Stomach (tissue), 9 donors: ENCODE data around the gene OPHN1. TPM values are rescaled to one million over a fixed set of nuclear protein-coding genes. Genes with fewer than 3 reads are reported as not detected.
"Not testable (repeated sequence)": the region's sequence is repeated elsewhere in the genome, so short reads cannot be mapped to it uniquely, and the experiment has no call there.

ENCODE experiments used
- DNase-seq, 2 donors: peaks; one replicate each; pipeline versions ENCODE4 v3.0.0 to v3.0.0-alpha.2; 2013 to 2019
- H3K27ac ChIP-seq, 5 donors: fragments of 200-600 bp in 4 of 5; sonication (generic) in 4 of 5; one replicate each; pipeline ENCODE4 v1.5.1; 2013 to 2019; ENCODE audit warnings: mild to moderate bottlenecking in 1 of 5, moderate library complexity in 1 of 5
- H3K27me3 ChIP-seq, 3 donors: fragments of 200-600 bp; sonication (generic); one replicate each; pipeline ENCODE4 v1.5.1; 2017 to 2019; ENCODE audit warnings: mixed run types in 1 of 3
- H3K36me3 ChIP-seq, 4 donors: fragments of 200-600 bp; sonication (generic); 1 replicate in 3 of 4; 2 replicates in 1 of 4; pipeline ENCODE4 v1.5.1; 2016 to 2019
- H3K4me1 ChIP-seq, 4 donors: fragments of 200-600 bp; sonication (generic); one replicate each; pipeline ENCODE4 v1.5.1; 2016 to 2019
- H3K4me3 ChIP-seq, 4 donors: fragments of 200-600 bp; sonication (generic) in 3 of 4; one replicate each; pipeline ENCODE4 v1.5.1; 2016 to 2019; ENCODE audit warnings: mild to moderate bottlenecking in 1 of 4
- H3K9me3 ChIP-seq, 4 donors: fragments of 200-600 bp; sonication (generic); one replicate each; pipeline ENCODE4 v1.5.1; 2016 to 2019
- CTCF ChIP-seq, 7 experiments: fragments of 450-650 bp in 4 of 7; fragments of 200-600 bp in 3 of 7; sonication (generic) in 3 of 7; IDR thresholded peaks; one replicate each; pipeline ENCODE4 v1.5.1; 2016 to 2019; ENCODE audit warnings: antibody characterized with exemption in 7 of 7, control low read depth in 2 of 7, mild to moderate bottlenecking in 1 of 7
- EP300 ChIP-seq: sonication (generic); formaldehyde crosslinking; IDR thresholded peaks from one replicate; pipeline ENCODE4 v1.6.1; 2017; ENCODE audit warnings: antibody characterized with exemption
- POLR2A ChIP-seq, 4 donors: fragments of 450-650 bp; IDR thresholded peaks; one replicate each; pipeline ENCODE4 v1.6.1; 2016; ENCODE audit warnings: antibody characterized with exemption in 4 of 4, control low read depth in 2 of 4, mild to moderate bottlenecking in 1 of 4, moderate library complexity in 1 of 4
- POLR2AphosphoS5 ChIP-seq, 3 donors: sonication (generic); formaldehyde crosslinking; IDR thresholded peaks; one replicate each; pipeline ENCODE4 v1.6.1; 2016; ENCODE audit warnings: antibody characterized with exemption in 3 of 3
- WGBS, 5 donors: extraction: QIAGEN DNeasy Blood & Tissue Kit in 3 of 5; methylation state at CpG; one replicate each; pipeline versions ENCODE4 v1.1.5 to v1.1.7; 2013 to 2018; 5-methylcytosine and 5-hydroxymethylcytosine counted together
- intact Hi-C: fragments of 100-400 bp; cut with DNase I; formaldehyde crosslinking; loops from one replicate; pipeline ENCODE4 v1.15.1; 2023; ENCODE audit warnings: low total_unique reads
- polyA plus RNA-seq, 3 donors: library from polyadenylated mRNA; stranded (reverse); fragments of 200-250 nt; gene quantifications; one replicate each; pipeline ENCODE4 v1.2.3, GENCODE V29; 2013
- total RNA-seq, 5 donors: library from RNA; depleted of rRNA; stranded (reverse); fragments of >200 nt; gene quantifications; one replicate each; pipeline versions ENCODE4 v1.1.0 to v1.2.3, GENCODE V29; 2014 to 2016
- donor health status: healthy with polysubstance abuse.
- donor health status: Bipolar disorder and iron deficiency.
- donor health status: healthy.

OPHN1 gene
- total and polyA plus RNA-seq, 8 donors = 0.78 to 76.4 (median 5.0) TPM

GRCh38 chrX:68286076-68286475 is 147.2 kb downstream of the OPHN1 start:
- no peaks in the 10 kb centered on the region for H3K27me3 ChIP-seq
- H3K4me3 ChIP-seq = no peak overlapping the region
- H3K4me1 ChIP-seq = no peaks in the 10 kb centered on the region
- DNase-seq = peak in 1 of 2 donors; percentile 4
- TF ChIP-seq POLR2A (IDR thresholded peaks at IDR 0.05) (no peak), POLR2AphosphoS5 (IDR thresholded peaks at IDR 0.05) (no peak), CTCF (IDR thresholded peaks at IDR 0.05) (no peak), EP300 (no peak)
- H3K36me3 ChIP-seq = no peaks in the 10 kb centered on the region
- no peaks in the 10 kb centered on the region for H3K9me3 ChIP-seq
- no peak overlapping the region for H3K27ac ChIP-seq
- intact Hi-C loops = no loop called here

- Histone ChIP-seq H3K4me3 (no peak overlapping the region), H3K27me3 (no peaks in the 10 kb centered on the region), H3K9me3 (no peaks in the 10 kb centered on the region), H3K27ac (no peak overlapping the region), H3K4me1 (no peaks in the 10 kb centered on the region), H3K36me3 (no peaks in the 10 kb centered on the region)
- no peak for DNase-seq
- intact Hi-C loops = no loop called here
- TF ChIP-seq EP300 (no peak), POLR2A (IDR thresholded peaks at IDR 0.05) (no peak), POLR2AphosphoS5 (IDR thresholded peaks at IDR 0.05) (no peak), CTCF (IDR thresholded peaks at IDR 0.05) (no peak)
- WGBS, 5 donors = 75 to 93% (median 87%) methylated on average over 2 of the region's 2 CpGs
These were observed 148.9 kb downstream of the OPHN1 start for GRCh38 chrX:68284281-68284904.

- no peak overlapping the region for H3K4me3 ChIP-seq
- 13 to 80% (median 42%) methylated on average over 1 of the region's 1 CpG for WGBS, 5 donors
- intact Hi-C loops = no loop called here
- no peaks in the 10 kb centered on the region for H3K36me3 ChIP-seq
- TF ChIP-seq EP300 (no peak), POLR2A (IDR thresholded peaks at IDR 0.05) (no peak), POLR2AphosphoS5 (IDR thresholded peaks at IDR 0.05) (no peak), CTCF (IDR thresholded peaks at IDR 0.05) (no peak)
- no peaks in the 10 kb centered on the region for H3K27me3 ChIP-seq
- no peak for DNase-seq
- no peaks in the 10 kb centered on the region for H3K4me1 ChIP-seq
- H3K9me3 ChIP-seq = no peaks in the 10 kb centered on the region
- H3K27ac ChIP-seq = no peak overlapping the region
These were observed 159.4 kb downstream of the OPHN1 start for GRCh38 chrX:68273887-68274286.

GRCh38 chrX:68264793-68265192 is 168.5 kb downstream of the OPHN1 start:
- not testable (repeated sequence) for H3K4me3 ChIP-seq, DNase-seq
- 74 to 88% (median 81%) methylated on average over 2 to 9 of the region's 9 CpGs for WGBS, 5 donors

GRCh38 chrX:68261060-68261672 is 172.1 kb downstream of the OPHN1 start:
- WGBS, 5 donors = 57 to 84% (median 75%) methylated on average over 4 of the region's 4 CpGs
- intact Hi-C loops = no loop called here
- no peaks in the 10 kb centered on the region for H3K4me1 ChIP-seq
- no peaks in the 10 kb centered on the region for H3K27me3 ChIP-seq
- no peak for DNase-seq
- H3K27ac ChIP-seq = no peak overlapping the region
- H3K9me3 ChIP-seq = peaks cover 0 to 8% (median 0%) of the 10 kb centered on the region in 4 donors
- no peaks in the 10 kb centered on the region for H3K36me3 ChIP-seq
- no peak overlapping the region for H3K4me3 ChIP-seq
- TF ChIP-seq POLR2AphosphoS5 (IDR thresholded peaks at IDR 0.05) = no peak
- no peak for TF ChIP-seq EP300
- TF ChIP-seq POLR2A (IDR thresholded peaks at IDR 0.05) = no peak
- TF ChIP-seq CTCF (IDR thresholded peaks at IDR 0.05) = no peak

More at GRCh38 chrX:68264793-68265192, 168.5 kb downstream of the OPHN1 start:
- H3K4me1 ChIP-seq, H3K27ac ChIP-seq, H3K9me3 ChIP-seq, H3K36me3 ChIP-seq, H3K27me3 ChIP-seq, intact Hi-C loops: not testable (repeated sequence)
